Measurements from ENCODE around the gene SLC5A11. TPM values are rescaled to one million over a fixed set of nuclear protein-coding genes. Genes with fewer than 3 reads are reported as not detected.

The SLC5A11 gene
- total RNA-seq, 3 donors from 2014 or later, result 0.63 to 2.4 (median 1.3) TPM

- Histone ChIP-seq H3K4me1 (ENCODE audit: low read depth) (no peaks in the 10 kb centered on the region), H3K4me3 (no peak overlapping the region), H3K36me3 (ENCODE audit: low read depth) (no peaks in the 10 kb centered on the region), H3K9me3 (no peaks in the 10 kb centered on the region)
- intact Hi-C loops (cut with DNase I, micrococcal nuclease), result no loop called here
- TF ChIP-seq CTCF (IDR thresholded peaks at IDR 0.05), result no peak
- ATAC-seq (no peak), DNase-seq (no peak)
Observed at GRCh38 chr16:24900230-24900629, 54.5 kb downstream of the SLC5A11 start.

GRCh38 chr16:24906199-24906808, 60.5 kb downstream of the SLC5A11 start:
- Histone ChIP-seq H3K4me3 (no peak overlapping the region), H3K4me1 (ENCODE audit: low read depth) (peaks cover 4% of the 10 kb centered on the region), H3K9me3 (no peaks in the 10 kb centered on the region), H3K36me3 (ENCODE audit: low read depth) (no peaks in the 10 kb centered on the region)
- peak in 1 of 3 donors; percentile 21 for DNase-seq
- peak; percentile 59 for ATAC-seq
- intact Hi-C loops (cut with DNase I, micrococcal nuclease), result no loop called here
- no peak for TF ChIP-seq CTCF (IDR thresholded peaks at IDR 0.05)

GRCh38 chr16:24906901-24907300, 61.1 kb downstream of the SLC5A11 start:
- intact Hi-C loops (cut with DNase I, micrococcal nuclease), result no loop called here
- peaks cover 4% of the 10 kb centered on the region for H3K4me1 ChIP-seq (ENCODE audit: low read depth)
- DNase-seq, result no peak
- H3K4me3 ChIP-seq, result no peak overlapping the region
- no peaks in the 10 kb centered on the region for H3K36me3 ChIP-seq (ENCODE audit: low read depth)
- no peak for TF ChIP-seq CTCF (IDR thresholded peaks at IDR 0.05)
- H3K9me3 ChIP-seq, result no peaks in the 10 kb centered on the region
- no peak for ATAC-seq

- no peak for TF ChIP-seq CTCF (IDR thresholded peaks at IDR 0.05)
- no peak for DNase-seq
- no peak for ATAC-seq
- no peaks in the 10 kb centered on the region for H3K9me3 ChIP-seq
- intact Hi-C loops (cut with DNase I, micrococcal nuclease), result no loop called here
- H3K4me3 ChIP-seq, result no peak overlapping the region
- peaks cover 4% of the 10 kb centered on the region for H3K4me1 ChIP-seq (ENCODE audit: low read depth)
- H3K36me3 ChIP-seq (ENCODE audit: low read depth), result no peaks in the 10 kb centered on the region
Observed at GRCh38 chr16:24908716-24909115, 63.0 kb downstream of the SLC5A11 start.

GRCh38 chr16:24909856-24910255, 64.1 kb downstream of the SLC5A11 start:
- intact Hi-C loops (cut with DNase I, micrococcal nuclease), result no loop called here
- DNase-seq (no peak), ATAC-seq (no peak)
- TF ChIP-seq CTCF (IDR thresholded peaks at IDR 0.05), result no peak
- Histone ChIP-seq H3K4me3 (no peak overlapping the region), H3K4me1 (ENCODE audit: low read depth) (peaks cover 4% of the 10 kb centered on the region), H3K9me3 (no peaks in the 10 kb centered on the region), H3K36me3 (ENCODE audit: low read depth) (no peaks in the 10 kb centered on the region)

GRCh38 chr16:24915019-24915418, 69.3 kb downstream of the SLC5A11 start:
- intact Hi-C loops (cut with DNase I, micrococcal nuclease), result no loop called here
- H3K4me3 ChIP-seq, result no peak overlapping the region
- DNase-seq, result no peak
- no peak for ATAC-seq
- no peaks in the 10 kb centered on the region for H3K36me3 ChIP-seq (ENCODE audit: low read depth)
- no peaks in the 10 kb centered on the region for H3K4me1 ChIP-seq (ENCODE audit: low read depth)
- H3K9me3 ChIP-seq, result no peaks in the 10 kb centered on the region
- TF ChIP-seq CTCF (IDR thresholded peaks at IDR 0.05), result no peak

Measured in mucosa of descending colon (tissue), 3 donors.